NCI-H345 treated with DMSO at 0.1 percent for 48 hours (cell line): Measurements from ENCODE around the gene PDK1.
"Not testable (repeated sequence)": the region's sequence is repeated elsewhere in the genome, so short reads cannot be mapped to it uniquely, and the experiment has no call there.

ENCODE experiments used
- DNase-seq: peaks from one replicate; lab custom pipeline; 2025; ENCODE audit not compliant: unreplicated experiment; lab: John Stamatoyannopoulos, UW

Gene PDK1

GRCh38 chr2:172552547-172553291, 3.2 kb upstream of the PDK1 start:
- no peak for DNase-seq

- DNase-seq = peak; percentile 6
These were observed 1.3 kb upstream of the PDK1 start for GRCh38 chr2:172554352-172555271.

- DNase-seq = no peak
These were observed 693 bp upstream of the PDK1 start for GRCh38 chr2:172555272-172555521.

- no peak for DNase-seq
These were observed 569 bp downstream of the PDK1 start for GRCh38 chr2:172556284-172557033.

GRCh38 chr2:172558372-172558771, 2.5 kb downstream of the PDK1 start:
- DNase-seq = no peak

GRCh38 chr2:172560721-172561120, 4.8 kb downstream of the PDK1 start:
- DNase-seq = no peak

- no peak for DNase-seq
These were observed 5.4 kb downstream of the PDK1 start for GRCh38 chr2:172561270-172561669.

GRCh38 chr2:172562298-172562697, 6.4 kb downstream of the PDK1 start:
- DNase-seq = no peak

GRCh38 chr2:172564376-172564775, 8.5 kb downstream of the PDK1 start:
- DNase-seq = no peak

- DNase-seq = peak; percentile 19
These were observed 15.4 kb downstream of the PDK1 start for GRCh38 chr2:172571245-172571644.

GRCh38 chr2:172572981-172573380, 17.1 kb downstream of the PDK1 start:
- DNase-seq = peak; percentile 19

GRCh38 chr2:172574965-172575364, 19.1 kb downstream of the PDK1 start:
- no peak for DNase-seq

GRCh38 chr2:172578054-172578453, 22.2 kb downstream of the PDK1 start:
- DNase-seq = no peak

GRCh38 chr2:172578860-172579512, 23.1 kb downstream of the PDK1 start:
- DNase-seq = no peak

- DNase-seq = no peak
These were observed 24.7 kb downstream of the PDK1 start for GRCh38 chr2:172580544-172580943.

GRCh38 chr2:172582656-172583055, 26.8 kb downstream of the PDK1 start:
- no peak for DNase-seq

GRCh38 chr2:172586245-172586891, 30.5 kb downstream of the PDK1 start:
- no peak for DNase-seq

- DNase-seq = not testable (repeated sequence)
These were observed 31.3 kb downstream of the PDK1 start for GRCh38 chr2:172587231-172587630.

GRCh38 chr2:172588931-172589330, 33.0 kb downstream of the PDK1 start:
- DNase-seq = no peak

GRCh38 chr2:172591386-172591785, 35.5 kb downstream of the PDK1 start:
- DNase-seq = not testable (repeated sequence)

GRCh38 chr2:172592190-172592589, 36.3 kb downstream of the PDK1 start:
- not testable (repeated sequence) for DNase-seq
